Kidney (tissue), 14 donors: ENCODE measurements around the gene FXR1. TPM values are rescaled to one million over a fixed set of nuclear protein-coding genes. Genes with fewer than 3 reads are reported as not detected.

Source experiments
- DNase-seq, 5 donors: peaks; one replicate each; pipeline ENCODE4 v3.0.0-alpha.2; 2013 to 2020
- FAIRE-seq: peaks from 2 replicates; lab custom pipeline; 2012; peaks lifted over from hg19 to GRCh38; lab: Jason Lieb, UNC
- H3K27ac ChIP-seq, 2 donors: one replicate each; pipeline ENCODE4 v1.7.0; 2013; ENCODE audit warnings: low read depth in 2 of 2, low read length in 2 of 2, inconsistent platforms in 1 of 2
- H3K27me3 ChIP-seq: one replicate; pipeline ENCODE4 v1.7.1; 2013; ENCODE audit warnings: low read length, inconsistent platforms; ENCODE audit not compliant: control insufficient read depth, insufficient read depth
- H3K36me3 ChIP-seq, 3 donors: one replicate each; pipeline versions ENCODE4 v1.7.0 to v1.7.1; 2013; ENCODE audit warnings: low read length in 3 of 3, control low read depth in 1 of 3, inconsistent platforms in 1 of 3; ENCODE audit not compliant: insufficient read depth in 3 of 3, control insufficient read depth in 2 of 3
- H3K4me1 ChIP-seq, 3 donors: one replicate each; pipeline versions ENCODE4 v1.7.0 to v1.7.1; 2013; ENCODE audit warnings: low read length in 3 of 3, inconsistent platforms in 1 of 3, low read depth in 1 of 3; ENCODE audit not compliant: control insufficient read depth in 2 of 3, insufficient read depth in 2 of 3
- H3K4me3 ChIP-seq, 3 donors: one replicate each; pipeline versions ENCODE4 v1.7.0 to v1.8.1; 2013; ENCODE audit warnings: low read length in 3 of 3, control low read depth in 1 of 3, inconsistent platforms in 1 of 3
- H3K9ac ChIP-seq, 3 donors: one replicate each; pipeline versions ENCODE4 v1.7.0 to v1.7.1; 2013; ENCODE audit warnings: low read length in 3 of 3, control low read depth in 1 of 3, inconsistent platforms in 1 of 3
- H3K9me3 ChIP-seq, 3 donors: one replicate each; pipeline versions ENCODE4 v1.7.0 to v1.7.1; 2013; ENCODE audit warnings: low read length in 3 of 3, control low read depth in 1 of 3, inconsistent platforms in 1 of 3; ENCODE audit not compliant: control insufficient read depth in 2 of 3, insufficient read depth in 1 of 3
- CTCF ChIP-seq: IDR thresholded peaks from 3 replicates; pipeline ENCODE4 v1.5.1; 2012; ENCODE audit warnings: mild to moderate bottlenecking, moderate library complexity, borderline replicate concordance; ENCODE audit not compliant: insufficient read depth; ENCODE audit errors: extremely low read depth
- intact Hi-C: fragments of 100-400 bp; cut with DNase I; formaldehyde crosslinking; loops from one replicate; pipeline ENCODE4 v1.11.1; 2022
- polyA plus RNA-seq: library from polyadenylated mRNA; stranded (reverse); fragments of 350-450 nt; fragmentation: Illumina TruSeq; extraction: RNeasy Lipid Tissue Mini Kit (QIAGEN cat#74804); gene quantifications from one replicate; pipeline ENCODE4 v1.2.3, GENCODE V29; 2014; ENCODE audit warnings: low read depth, low replicate concordance; ENCODE audit not compliant: insufficient read depth
- total RNA-seq: library from RNA; stranded (reverse); fragmentation: NEBNext Ultra II Directional; extraction: Animal tissue kit (Norgen Biotek cat#: 25700); gene quantifications from one replicate; pipeline ENCODE4 v1.2.1, GENCODE V29; 2021
- donor health status: control.
- donor health status: control.
- donor health status: control.
- donor health status: control.
- donor health status: control.
- donor health status: DM: yes; HTN: yes; CAD: no.
- donor health status: Normal renal cell carcinoma (clear cell type).

The FXR1 gene
- total and polyA plus RNA-seq, 2 donors from 2014 or later, result 64.3 to 96.8 TPM

- no peaks in the 10 kb centered on the region for H3K9me3 ChIP-seq
Measured at GRCh38 chr3:181006541-181006940, 94.1 kb downstream of the FXR1 start.

GRCh38 chr3:181007262-181007661, 94.8 kb downstream of the FXR1 start:
- FAIRE-seq, result no peak
- no peak for TF ChIP-seq CTCF
- Histone ChIP-seq H3K9me3 (no peaks in the 10 kb centered on the region), H3K9ac (no peak overlapping the region), H3K27ac (no peak overlapping the region), H3K36me3 (no peaks in the 10 kb centered on the region), H3K27me3 (no peaks in the 10 kb centered on the region), H3K4me1 (no peaks in the 10 kb centered on the region), H3K4me3 (no peak overlapping the region)
- intact Hi-C loops, result no loop called here
- no peak for DNase-seq

More at GRCh38 chr3:181006541-181006940, 94.1 kb downstream of the FXR1 start:
- H3K4me3 ChIP-seq, result no peak overlapping the region
- no peak for TF ChIP-seq CTCF
- H3K4me1 ChIP-seq, result no peaks in the 10 kb centered on the region
- FAIRE-seq (no peak), DNase-seq (no peak)
- H3K27me3 ChIP-seq, result no peaks in the 10 kb centered on the region
- no peaks in the 10 kb centered on the region for H3K36me3 ChIP-seq
- intact Hi-C loops, result no loop called here
- H3K9ac ChIP-seq, result no peak overlapping the region
- H3K27ac ChIP-seq, result no peak overlapping the region

- no peak overlapping the region for H3K9ac ChIP-seq
- no peaks in the 10 kb centered on the region for H3K27me3 ChIP-seq
- H3K4me1 ChIP-seq, result no peaks in the 10 kb centered on the region
- DNase-seq (no peak), FAIRE-seq (no peak)
- intact Hi-C loops, result no loop called here
- TF ChIP-seq CTCF, result no peak
- H3K27ac ChIP-seq, result no peak overlapping the region
- H3K4me3 ChIP-seq, result no peak overlapping the region
- no peaks in the 10 kb centered on the region for H3K9me3 ChIP-seq
- no peaks in the 10 kb centered on the region for H3K36me3 ChIP-seq
Measured at GRCh38 chr3:181008796-181009195, 96.3 kb downstream of the FXR1 start.

GRCh38 chr3:181009225-181009624, 96.8 kb downstream of the FXR1 start:
- Histone ChIP-seq H3K4me1 (no peaks in the 10 kb centered on the region), H3K36me3 (no peaks in the 10 kb centered on the region), H3K9me3 (no peaks in the 10 kb centered on the region), H3K4me3 (no peak overlapping the region), H3K27ac (no peak overlapping the region), H3K27me3 (no peaks in the 10 kb centered on the region), H3K9ac (no peak overlapping the region)
- no peak for DNase-seq
- TF ChIP-seq CTCF, result no peak
- FAIRE-seq, result no peak
- intact Hi-C loops, result no loop called here
